Body of pancreas (tissue), 4 donors: ENCODE data around the gene SEL1L3. TPM values are rescaled to one million over a fixed set of nuclear protein-coding genes. Genes with fewer than 3 reads are reported as not detected.
A peak's percentile ranks its signal among the peaks of the same experiment; 100 is the strongest.

Experiments
- ATAC-seq: fragments of 150-250 bp; one replicate; pipeline ENCODE4 v1.9.1; 2016
- DNase-seq, 4 donors: peaks; one replicate each; pipeline ENCODE4 v3.0.0-alpha.2; 2019
- H3K27ac ChIP-seq, 4 donors: fragments of 200-600 bp; sonication (generic); 1 replicate in 3 of 4; 2 replicates in 1 of 4; pipeline versions ENCODE4 v1.5.1 to v1.6.1; 2016 to 2019; ENCODE audit warnings: mild to moderate bottlenecking in 1 of 4, mixed read lengths in 1 of 4, moderate library complexity in 1 of 4
- H3K27me3 ChIP-seq, 2 donors: fragments of 200-600 bp; sonication (generic); one replicate each; pipeline ENCODE4 v1.6.0; 2016; ENCODE audit warnings: mild to moderate bottlenecking in 1 of 2
- H3K36me3 ChIP-seq, 2 donors: fragments of 200-600 bp; sonication (generic); replicated peaks in 1 of 2; 2 replicates each; pipeline ENCODE4 v1.5.1; 2016; ENCODE audit warnings: low read depth in 2 of 2; ENCODE audit not compliant: insufficient read depth in 1 of 2
- H3K4me1 ChIP-seq: fragments of 200-600 bp; sonication (generic); one replicate; pipeline ENCODE4 v1.6.0; 2016
- H3K4me3 ChIP-seq, 2 donors: fragments of 200-600 bp; sonication (generic); 1 replicate in 1 of 2; 2 replicates in 1 of 2; pipeline ENCODE4 v1.5.1; 2016 to 2019
- H3K9me3 ChIP-seq, 3 donors: fragments of 200-600 bp; sonication (generic); 1 replicate in 2 of 3; 2 replicates in 1 of 3; pipeline ENCODE4 v1.5.1; 2016
- CTCF ChIP-seq, 7 experiments: fragments of 450-650 bp in 4 of 7; fragments of 200-600 bp in 3 of 7; sonication (generic) in 3 of 7; IDR thresholded peaks; one replicate each; pipeline ENCODE4 v1.5.1; 2016 to 2019; ENCODE audit warnings: antibody characterized with exemption in 7 of 7
- POLR2A ChIP-seq, 3 donors: fragments of 450-650 bp; IDR thresholded peaks; one replicate each; pipeline ENCODE4 v1.6.1; 2016; ENCODE audit warnings: antibody characterized with exemption in 3 of 3, mild to moderate bottlenecking in 2 of 3
- WGBS, 2 donors: methylation state at CpG; one replicate each; pipeline ENCODE4 v1.1.5; 2017; 5-methylcytosine and 5-hydroxymethylcytosine counted together
- intact Hi-C: fragments of 100-400 bp; cut with DNase I; formaldehyde crosslinking; loops from one replicate; pipeline ENCODE4 v1.15.1; 2023
- total RNA-seq, 2 donors: library from RNA; depleted of rRNA; stranded (reverse); fragments of >200 nt; gene quantifications; one replicate each; pipeline ENCODE4 v1.1.0, GENCODE V29; 2016

The SEL1L3 gene
- total RNA-seq, 2 donors from 2014 or later: 32.3 to 64.1 TPM

GRCh38 chr4:25795566-25796454 lies 67.0 kb downstream of the SEL1L3 start:
- no peak overlapping the region for H3K4me3 ChIP-seq
- H3K27ac ChIP-seq: no peak overlapping the region
- peaks cover 8% of the 10 kb centered on the region for H3K4me1 ChIP-seq
- intact Hi-C loops: no loop called here
- no peaks in the 10 kb centered on the region for H3K9me3 ChIP-seq
- TF ChIP-seq CTCF (IDR thresholded peaks at IDR 0.05): no peak
- 89 to 90% methylated on average over 10 to 12 of the region's 12 CpGs for WGBS, 2 donors
- no peaks in the 10 kb centered on the region for H3K27me3 ChIP-seq
- ATAC-seq (no peak), DNase-seq (no peak)
- H3K36me3 ChIP-seq: peaks cover 0 to 6% of the 10 kb centered on the region in 2 donors

- H3K4me3 ChIP-seq: no peak overlapping the region
- peaks cover 0 to 6% of the 10 kb centered on the region in 2 donors for H3K36me3 ChIP-seq
- ATAC-seq: no peak
- TF ChIP-seq CTCF (IDR thresholded peaks at IDR 0.05) (no peak), POLR2A (IDR thresholded peaks at IDR 0.05) (no peak)
- peaks cover 8% of the 10 kb centered on the region for H3K4me1 ChIP-seq
- WGBS, 2 donors: 96 to 100% methylated on average over 4 of the region's 4 CpGs
- DNase-seq: no peak
- intact Hi-C loops: no loop called here
- H3K27ac ChIP-seq: no peak overlapping the region
- H3K27me3 ChIP-seq: no peaks in the 10 kb centered on the region
- H3K9me3 ChIP-seq: no peaks in the 10 kb centered on the region
Observed at GRCh38 chr4:25795091-25795490, 67.7 kb downstream of the SEL1L3 start.

GRCh38 chr4:25792876-25793275 lies 69.9 kb downstream of the SEL1L3 start:
- Histone ChIP-seq H3K36me3 (peaks cover 0 to 2% of the 10 kb centered on the region in 2 donors), H3K9me3 (no peaks in the 10 kb centered on the region), H3K27ac (no peak overlapping the region), H3K27me3 (no peaks in the 10 kb centered on the region), H3K4me3 (no peak overlapping the region), H3K4me1 (peaks cover 19% of the 10 kb centered on the region)
- 88 to 90% methylated on average over 4 of the region's 4 CpGs for whole genome bisulfite sequencing, 2 donors
- intact Hi-C loops: no loop called here
- DNase-seq: no peak
- ATAC-seq: no peak
- no peak for TF ChIP-seq POLR2A (IDR thresholded peaks at IDR 0.05)
- TF ChIP-seq CTCF (IDR thresholded peaks at IDR 0.05): no peak

GRCh38 chr4:25792200-25792791 lies 70.5 kb downstream of the SEL1L3 start:
- WGBS, 2 donors: 49 to 51% methylated on average over 3 to 5 of the region's 5 CpGs
- intact Hi-C loops: no loop called here
- Histone ChIP-seq H3K4me1 (peaks cover 25% of the 10 kb centered on the region), H3K9me3 (no peaks in the 10 kb centered on the region), H3K27ac (peak overlapping the region in 2 of 4 donors; percentile 11 to 42), H3K36me3 (no peaks in the 10 kb centered on the region), H3K27me3 (no peaks in the 10 kb centered on the region), H3K4me3 (no peak overlapping the region)
- DNase-seq: peak; percentile 77 to 88 (median 85)
- TF ChIP-seq CTCF (IDR thresholded peaks at IDR 0.05) (peak; percentile 53 to 66 (median 62)), POLR2A (IDR thresholded peaks at IDR 0.05) (no peak)
- peak; percentile 43 for ATAC-seq
